IMR-90 (cell line): Measurements from ENCODE around the gene LRRC31. TPM values are rescaled to one million over a fixed set of nuclear protein-coding genes. Genes with fewer than 3 reads are reported as not detected.

ENCODE experiments used
- ATAC-seq: fragments of 200-7000 bp; cut with Tn5 transposase; 2 replicates; pipeline ENCODE4 v1.9.1; 2020; ENCODE audit warnings: low read depth, mild to moderate bottlenecking, moderate library complexity
- BruUV-seq: library from RNA; stranded (reverse); fragments of 400-500 nt; replicated peaks from 2 replicates; lab custom pipeline; 2021; lab: Mats Ljungman, UMichigan
- CTCF ChIA-PET: fragments of 300-600 bp; formaldehyde crosslinking; extraction: SDS; loops from one replicate; lab custom pipeline; 2021; ENCODE audit warnings: antibody characterized with exemption; lab: Yijun Ruan, JAX
- POLR2A ChIA-PET: fragments of 300-600 bp; sonication (Branson Sonifier 250); formaldehyde crosslinking; loops from one replicate; lab custom pipeline; 2022; ENCODE audit warnings: antibody characterized with exemption; ENCODE audit not compliant: unreplicated experiment; lab: Charles Lee
- DNase-seq: peaks from one replicate; pipeline ENCODE4 v3.0.0; 2013
- H2AFZ ChIP-seq: replicated peaks from 2 replicates; pipeline ENCODE3; 2013; ENCODE audit warnings: low read length, mild to moderate bottlenecking; ENCODE audit not compliant: poor library complexity
- H2AK5ac ChIP-seq: 2 replicates; pipeline ENCODE4 v1.6.1; 2013; ENCODE audit warnings: low read depth, low read length, inconsistent platforms
- H2AK9ac ChIP-seq: replicated peaks from 2 replicates; pipeline ENCODE3; 2013; ENCODE audit warnings: mild to moderate bottlenecking, low read depth, low read length, moderate library complexity; ENCODE audit not compliant: poor library complexity
- H2BK120ac ChIP-seq: 2 replicates; pipeline ENCODE4 v1.6.1; 2013; ENCODE audit warnings: low read depth, low read length, inconsistent platforms
- H2BK15ac ChIP-seq: 3 replicates; pipeline ENCODE4 v1.6.1; 2013; ENCODE audit warnings: low read depth, low read length, inconsistent platforms
- H2BK20ac ChIP-seq: 2 replicates; pipeline ENCODE4 v1.6.1; 2013; ENCODE audit warnings: low read depth, mild to moderate bottlenecking, inconsistent platforms, low read length, moderate library complexity
- H2BK5ac ChIP-seq: 2 replicates; pipeline ENCODE4 v1.6.1; 2013; ENCODE audit warnings: mild to moderate bottlenecking, low read depth, low read length, inconsistent platforms; ENCODE audit not compliant: poor library complexity, severe bottlenecking
- H3K14ac ChIP-seq: replicated peaks from 2 replicates; pipeline ENCODE4 v1.6.1; 2013; ENCODE audit warnings: low read depth, low read length, inconsistent platforms
- H3K18ac ChIP-seq: 2 replicates; pipeline ENCODE4 v1.6.1; 2013; ENCODE audit warnings: low read depth, low read length, control low read depth
- H3K23ac ChIP-seq: 2 replicates; pipeline ENCODE4 v1.6.1; 2013; ENCODE audit warnings: low read depth, low read length, inconsistent platforms
- H3K27ac ChIP-seq: 2 replicates; pipeline ENCODE4 v1.5.1; 2013; ENCODE audit warnings: mild to moderate bottlenecking, control low read depth, low read length; ENCODE audit not compliant: insufficient read depth
- H3K27me3 ChIP-seq: 2 replicates; pipeline ENCODE4 v1.6.1; 2013; ENCODE audit warnings: low read length; ENCODE audit not compliant: control insufficient read depth, insufficient read depth
- H3K36me3 ChIP-seq: 2 replicates; pipeline ENCODE4 v1.6.1; 2013; ENCODE audit warnings: low read length, mixed read lengths; ENCODE audit not compliant: control insufficient read depth, insufficient read depth
- H3K4ac ChIP-seq: 2 replicates; pipeline ENCODE4 v1.6.1; 2013; ENCODE audit warnings: low read depth, low read length, inconsistent platforms
- H3K4me1 ChIP-seq: 2 replicates; pipeline ENCODE4 v1.6.1; 2013; ENCODE audit warnings: low read length, mixed read lengths; ENCODE audit not compliant: control insufficient read depth, insufficient read depth
- H3K4me2 ChIP-seq: 2 replicates; pipeline ENCODE4 v1.6.1; 2013; ENCODE audit warnings: low read depth, mild to moderate bottlenecking, control low read depth, low read length, moderate library complexity
- H3K4me3 ChIP-seq: 2 replicates; pipeline ENCODE4 v1.5.1; 2013; ENCODE audit warnings: low read depth, mild to moderate bottlenecking, control low read depth, low read length, moderate library complexity; ENCODE audit not compliant: insufficient read depth
- H3K56ac ChIP-seq: 2 replicates; pipeline ENCODE4 v1.6.1; 2013; ENCODE audit warnings: low read length, inconsistent platforms; ENCODE audit not compliant: insufficient read depth; ENCODE audit errors: extremely low read depth
- H3K79me1 ChIP-seq, 2 experiments: 2 replicates each; pipeline ENCODE4 v1.6.1; 2013; ENCODE audit warnings: low read length in 2 of 2, inconsistent platforms in 1 of 2, low read depth in 1 of 2
- H3K9ac ChIP-seq: 2 replicates; pipeline ENCODE4 v1.6.1; 2013; ENCODE audit warnings: low read depth, low read length, control low read depth
- H3K9me1 ChIP-seq: 2 replicates; pipeline ENCODE4 v1.6.1; 2013; ENCODE audit warnings: low read length, inconsistent platforms; ENCODE audit not compliant: insufficient read depth
- H3K9me3 ChIP-seq: 2 replicates; pipeline ENCODE4 v1.6.1; 2013; ENCODE audit warnings: low read length; ENCODE audit not compliant: control insufficient read depth, insufficient read depth
- H4K20me1 ChIP-seq: 2 replicates; pipeline ENCODE4 v1.6.1; 2013; ENCODE audit warnings: low read length, inconsistent platforms; ENCODE audit not compliant: insufficient read depth
- H4K5ac ChIP-seq: 2 replicates; pipeline ENCODE4 v1.6.1; 2013; ENCODE audit warnings: mild to moderate bottlenecking, low read depth, low read length, control low read depth
- H4K8ac ChIP-seq, 2 experiments: 2 replicates each; pipeline ENCODE4 v1.6.1; 2013; ENCODE audit warnings: low read depth in 2 of 2, low read length in 2 of 2, control low read depth in 1 of 2, inconsistent platforms in 1 of 2
- H4K91ac ChIP-seq: 2 replicates; pipeline ENCODE4 v1.6.1; 2013; ENCODE audit warnings: low read depth, low read length, inconsistent platforms; ENCODE audit not compliant: insufficient read depth
- CHD1 ChIP-seq: IDR thresholded peaks from 2 replicates; pipeline ENCODE4 v1.6.1; 2012; ENCODE audit warnings: low read depth, low read length, improper control_type of control experiment
- MAFK ChIP-seq: IDR thresholded peaks from 2 replicates; pipeline ENCODE4 v1.6.1; 2012; ENCODE audit warnings: low read depth, low read length, improper control_type of control experiment
- NFE2L2 ChIP-seq: fragments of 150-350 bp; IDR thresholded peaks from 2 replicates; pipeline ENCODE4 v1.6.1; 2016; ENCODE audit warnings: low read depth, mild to moderate bottlenecking, low read length
- RAD21 ChIP-seq: IDR thresholded peaks from 2 replicates; pipeline ENCODE4 v1.6.1; 2012; ENCODE audit warnings: low read length, improper control_type of control experiment
- RFX5 ChIP-seq: IDR thresholded peaks from 2 replicates; pipeline ENCODE4 v1.8.0; 2012; ENCODE audit warnings: low read depth, mild to moderate bottlenecking, low read length, moderate library complexity
- WGBS, 2 experiments: methylation state at CpG; one replicate each; pipeline versions ENCODE4 v1.1.5 to v1.1.7; 2013; ENCODE audit warnings: missing lambda C conversion rate in 2 of 2; ENCODE audit not compliant: insufficient read length in 1 of 2; ENCODE audit errors: extremely low coverage in 2 of 2; 5-methylcytosine and 5-hydroxymethylcytosine counted together
- dilution Hi-C: fragments of 300-500 bp; cut with HindIII; formaldehyde crosslinking; loops from one replicate; pipeline ENCODE4 v1.14.3; 2018; ENCODE audit warnings: low sequenced_read_pairs; ENCODE audit not compliant: unreplicated experiment
- in situ Hi-C: fragments of 300-500 bp; cut with MboI; formaldehyde crosslinking; loops from 3 replicates; pipeline ENCODE4 v1.14.3; 2019; ENCODE audit warnings: low sequenced_read_pairs, inconsistent platforms, mixed read lengths
- intact Hi-C: fragments of 100-400 bp; cut with micrococcal nuclease; formaldehyde crosslinking; loops from 2 replicates; pipeline ENCODE4 v1.10.0; 2022
- polyA plus RNA-seq, 3 experiments: library from polyadenylated mRNA; depleted of rRNA; stranded (reverse); fragments of >200 nt; gene quantifications; 2 replicates each; pipeline ENCODE4 v1.2.3, GENCODE V29; 2012; ENCODE audit warnings: low replicate concordance in 1 of 3
- total RNA-seq: library from RNA; depleted of rRNA; stranded (reverse); fragments of >200 nt; gene quantifications from 2 replicates; pipeline ENCODE4 v1.2.3, GENCODE V29; 2012
- TF ChIP-seq, protein P1 (sequence below): fragments of 150-350 bp; IDR thresholded peaks from 2 replicates; pipeline ENCODE4 v1.6.1; 2016; ENCODE audit warnings: low read depth, mild to moderate bottlenecking, low read length, moderate library complexity, borderline replicate concordance
- TF ChIP-seq, protein P2 (sequence below): fragments of 150-350 bp; IDR thresholded peaks from 2 replicates; pipeline ENCODE4 v1.6.1; 2017; ENCODE audit warnings: mild to moderate bottlenecking, antibody characterized with exemption, low read length, low read depth

Gene LRRC31
- total and polyA plus RNA-seq, 2 of the 4 experiments (the other 2 are of a cell fraction) = not detected

DNA sequence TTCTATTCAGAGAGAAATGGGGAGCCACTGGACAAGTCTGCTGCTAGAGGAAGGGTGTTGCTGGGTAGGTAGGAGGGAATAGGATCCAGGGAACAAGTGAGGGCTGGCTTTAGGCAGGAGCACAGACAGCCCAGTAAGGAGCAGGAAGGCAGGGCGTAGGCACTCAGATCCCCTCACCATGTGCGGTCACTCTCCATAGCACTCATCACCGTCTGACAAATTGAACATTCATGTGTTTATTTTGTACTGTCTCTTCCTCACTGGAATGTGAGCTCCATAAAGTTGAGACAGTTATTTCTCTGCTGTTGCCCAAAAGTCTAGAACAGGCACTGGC, 32.8 kb downstream of the LRRC31 start:
- no TSS peak for BruUV-seq
- Histone ChIP-seq H3K9me3 (no peaks in the 10 kb centered on the region), H3K4ac (peak overlapping the region; percentile 24; the same call in 1 of the 2 replicates), H3K9me1 (0 out of 2 replicates have a peak, but pooled peaks cover 4% of the 10 kb centered on the region), H3K23ac (no peak overlapping the region), H2BK120ac (peak overlapping the region; percentile 47), H3K27me3 (no peaks in the 10 kb centered on the region; the same call in 1 of the 2 replicates), H4K91ac (peak overlapping the region; percentile 43; the same call in 1 of the 2 replicates), H3K27ac (peak overlapping the region; percentile 4; the same call in 1 of the 2 replicates), H2AK5ac (no peak overlapping the region), H3K4me1 (peaks cover 5% of the 10 kb centered on the region), H2BK20ac (no peak overlapping the region), H2AFZ (peak overlapping the region; percentile 59), H3K4me3 (no peak overlapping the region), H3K56ac (no peak overlapping the region), H3K4me2 (peak overlapping the region; percentile 23; the same call in 1 of the 2 replicates), H3K14ac (0 out of 2 replicates have a peak overlapping the region, but pooled peaks have one; percentile 23), H3K36me3 (no peaks in the 10 kb centered on the region), H4K20me1 (no peaks in the 10 kb centered on the region), H2BK15ac (no peak overlapping the region), H2BK5ac (peak overlapping the region; percentile 40), H4K5ac (0 out of 2 replicates have a peak overlapping the region, but pooled peaks have one; percentile 60), H3K18ac (peak overlapping the region; percentile 51; the same call in 1 of the 2 replicates), H3K9ac (no peak overlapping the region), H3K79me1 (no peaks in the 10 kb centered on the region), H2AK9ac (no peak overlapping the region), H4K8ac (peak overlapping the region in 1 of 2 experiments; percentile 33; a peak in 3 of 4 replicates)
- in situ Hi-C loops (no loop called here), dilution Hi-C loops (no loop called here), intact Hi-C loops (no loop called here)
- no CpG with 5 or more reads among the region's 3 CpGs for WGBS, 2 experiments
- POLR2A ChIA-PET = no interaction called here
- ATAC-seq = peak; percentile 67
- no peak for DNase-seq
- CTCF ChIA-PET = no interaction called here
- TF ChIP-seq, protein P1, sequence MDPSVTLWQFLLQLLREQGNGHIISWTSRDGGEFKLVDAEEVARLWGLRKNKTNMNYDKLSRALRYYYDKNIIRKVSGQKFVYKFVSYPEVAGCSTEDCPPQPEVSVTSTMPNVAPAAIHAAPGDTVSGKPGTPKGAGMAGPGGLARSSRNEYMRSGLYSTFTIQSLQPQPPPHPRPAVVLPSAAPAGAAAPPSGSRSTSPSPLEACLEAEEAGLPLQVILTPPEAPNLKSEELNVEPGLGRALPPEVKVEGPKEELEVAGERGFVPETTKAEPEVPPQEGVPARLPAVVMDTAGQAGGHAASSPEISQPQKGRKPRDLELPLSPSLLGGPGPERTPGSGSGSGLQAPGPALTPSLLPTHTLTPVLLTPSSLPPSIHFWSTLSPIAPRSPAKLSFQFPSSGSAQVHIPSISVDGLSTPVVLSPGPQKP = no peak
- TF ChIP-seq CHD1 = no peak
- TF ChIP-seq RAD21 = no peak
- TF ChIP-seq MAFK = no peak
- no peak for TF ChIP-seq RFX5
- TF ChIP-seq, protein P2, sequence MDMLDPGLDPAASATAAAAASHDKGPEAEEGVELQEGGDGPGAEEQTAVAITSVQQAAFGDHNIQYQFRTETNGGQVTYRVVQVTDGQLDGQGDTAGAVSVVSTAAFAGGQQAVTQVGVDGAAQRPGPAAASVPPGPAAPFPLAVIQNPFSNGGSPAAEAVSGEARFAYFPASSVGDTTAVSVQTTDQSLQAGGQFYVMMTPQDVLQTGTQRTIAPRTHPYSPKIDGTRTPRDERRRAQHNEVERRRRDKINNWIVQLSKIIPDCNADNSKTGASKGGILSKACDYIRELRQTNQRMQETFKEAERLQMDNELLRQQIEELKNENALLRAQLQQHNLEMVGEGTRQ = no peak
- TF ChIP-seq NFE2L2 = no peak
